Measurements from ENCODE around the gene TMTC2. TPM values are rescaled to one million over a fixed set of nuclear protein-coding genes. Genes with fewer than 3 reads are reported as not detected.
"Not testable (repeated sequence)": the region's sequence is repeated elsewhere in the genome, so short reads cannot be mapped to it uniquely, and the experiment has no call there.

TMTC2 gene
- total and polyA plus RNA-seq, 3 experiments from 2014 or later = 0.13 to 2.5 (median 2.2) TPM

DNA sequence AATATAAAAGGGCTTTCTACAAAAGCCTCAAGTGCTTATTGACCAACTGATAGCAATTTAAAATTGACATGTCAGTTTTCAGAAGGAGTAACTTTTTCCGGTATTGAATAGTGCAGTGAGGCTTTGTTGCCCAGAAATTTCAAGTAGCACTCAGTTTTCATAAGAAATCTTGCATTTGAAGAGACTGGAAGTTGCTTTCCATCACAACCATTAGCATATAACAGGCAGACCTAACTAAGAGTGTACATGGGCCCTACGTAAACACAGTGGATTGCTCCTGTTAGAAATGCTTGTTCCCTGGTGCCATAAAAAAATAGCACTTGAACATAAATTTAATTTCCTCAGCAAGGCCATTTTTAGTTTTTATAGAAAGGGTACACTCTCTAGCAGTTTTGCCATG, 117.9 kb downstream of the TMTC2 start:
- H3K36me3 Mint-ChIP-seq = peaks cover 0 to 14% (median 1%) of the 10 kb centered on the region in 3 donors
- no peak overlapping the region for H3K27ac Mint-ChIP-seq
- no peak for DNase-seq
- H3K9me3 ChIP-seq (ENCODE audit: low read length) = no peaks in the 10 kb centered on the region
- no peaks in the 10 kb centered on the region for H3K27me3 ChIP-seq (ENCODE audit: insufficient read depth, low read length, poor library complexity, severe bottlenecking)
- no peaks in the 10 kb centered on the region for H3K4me1 ChIP-seq (ENCODE audit: insufficient read depth, low read length)
- no peaks in the 10 kb centered on the region for H3K4me1 Mint-ChIP-seq
- no peak overlapping the region for H3K4me3 Mint-ChIP-seq
- no peak overlapping the region for H3K27ac ChIP-seq (ENCODE audit: low read depth, low read length)
- no peaks in the 10 kb centered on the region for H3K27me3 Mint-ChIP-seq
- ChIA-PET POLR2A (no interaction called here), CTCF (no interaction called here)
- H3K9me3 Mint-ChIP-seq = peaks cover 0 to 2% (median 0%) of the 10 kb centered on the region in 5 donors
- H3K4me3 ChIP-seq (ENCODE audit: low read length) = no peak overlapping the region
- no peaks in the 10 kb centered on the region for H3K36me3 ChIP-seq (ENCODE audit: insufficient read depth, low read length)

DNA sequence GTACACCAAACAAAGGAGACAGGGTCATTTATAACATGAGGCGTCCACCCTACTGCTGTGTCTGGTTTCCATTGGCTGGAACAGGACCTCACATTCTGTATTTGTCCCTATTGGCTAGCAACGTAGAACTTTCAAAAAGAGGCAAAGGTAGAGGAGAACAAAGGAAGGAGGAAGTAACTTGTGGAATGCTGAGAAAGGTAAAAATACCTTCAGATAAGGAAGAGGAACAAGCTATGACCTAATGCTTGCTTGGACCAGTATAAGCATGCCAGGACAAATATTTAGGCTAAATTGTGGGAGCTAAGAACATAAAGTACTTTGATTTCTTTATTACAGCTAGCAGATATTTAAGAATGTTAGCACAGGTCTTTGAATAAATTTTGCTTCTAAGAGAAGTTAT, 118.3 kb downstream of the TMTC2 start:
- POLR2A ChIA-PET; H3K27me3 Mint-ChIP-seq; H3K4me3 ChIP-seq (ENCODE audit: low read length); H3K36me3 ChIP-seq (ENCODE audit: insufficient read depth, low read length); H3K9me3 Mint-ChIP-seq; DNase-seq; H3K4me1 ChIP-seq (ENCODE audit: insufficient read depth, low read length); CTCF ChIA-PET; H3K27ac Mint-ChIP-seq; H3K4me1 Mint-ChIP-seq; H3K9me3 ChIP-seq (ENCODE audit: low read length); H3K27ac ChIP-seq (ENCODE audit: low read depth, low read length); H3K4me3 Mint-ChIP-seq; H3K27me3 ChIP-seq (ENCODE audit: insufficient read depth, low read length, poor library complexity, severe bottlenecking): not testable (repeated sequence)
- peaks cover 0 to 14% (median 1%) of the 10 kb centered on the region in 3 donors for H3K36me3 Mint-ChIP-seq

DNA sequence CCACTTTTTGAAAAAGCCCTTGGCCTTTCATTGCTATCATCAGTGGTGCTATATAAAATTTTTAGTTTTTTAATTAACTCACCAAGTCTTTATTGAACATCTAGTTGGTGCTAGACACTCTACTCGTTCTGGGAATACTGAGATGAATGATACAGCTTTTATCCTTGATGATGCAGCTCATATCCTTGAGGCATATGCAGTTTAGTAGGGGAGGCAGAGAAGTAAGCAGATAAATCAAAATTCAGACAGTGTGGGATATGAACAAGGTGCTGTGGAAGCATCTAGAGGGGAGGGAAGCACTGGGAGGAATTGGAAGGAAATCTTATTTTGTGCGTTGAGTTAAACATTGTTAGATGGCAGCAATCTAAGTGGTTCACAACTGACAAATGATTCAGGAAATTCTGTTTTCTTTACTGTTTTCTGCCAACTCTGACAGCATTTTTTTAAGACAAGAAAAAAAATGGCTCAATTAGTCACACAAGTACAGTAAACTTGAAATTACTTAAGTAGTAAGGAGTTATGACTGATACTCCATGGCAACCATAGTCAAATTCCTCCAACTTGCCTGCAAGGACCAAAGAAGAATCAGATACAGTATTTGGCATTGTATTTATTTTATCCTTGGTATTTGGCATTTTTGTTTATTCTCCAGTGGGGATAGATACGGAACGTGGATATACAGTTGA, 119.2 kb downstream of the TMTC2 start:
- H3K9me3 Mint-ChIP-seq = peaks cover 0 to 2% (median 0%) of the 10 kb centered on the region in 5 donors
- Histone ChIP-seq H3K4me1 (ENCODE audit: insufficient read depth, low read length) (no peaks in the 10 kb centered on the region), H3K36me3 (ENCODE audit: insufficient read depth, low read length) (no peaks in the 10 kb centered on the region), H3K27ac (ENCODE audit: low read depth, low read length) (no peak overlapping the region), H3K9me3 (ENCODE audit: low read length) (no peaks in the 10 kb centered on the region), H3K4me3 (ENCODE audit: low read length) (no peak overlapping the region), H3K27me3 (ENCODE audit: insufficient read depth, low read length, poor library complexity, severe bottlenecking) (no peaks in the 10 kb centered on the region)
- no peaks in the 10 kb centered on the region for H3K27me3 Mint-ChIP-seq
- no peak for DNase-seq
- H3K4me1 Mint-ChIP-seq = no peaks in the 10 kb centered on the region
- H3K36me3 Mint-ChIP-seq = peaks cover 0 to 10% (median 1%) of the 10 kb centered on the region in 3 donors
- ChIA-PET POLR2A (no interaction called here), CTCF (no interaction called here)
- H3K4me3 Mint-ChIP-seq = no peak overlapping the region
- no peak overlapping the region for H3K27ac Mint-ChIP-seq

GRCh38 chr12:82807132-82807737, 120.5 kb downstream of the TMTC2 start:
- Histone ChIP-seq H3K4me1 (ENCODE audit: insufficient read depth, low read length) (no peaks in the 10 kb centered on the region), H3K27ac (ENCODE audit: low read depth, low read length) (no peak overlapping the region), H3K36me3 (ENCODE audit: insufficient read depth, low read length) (no peaks in the 10 kb centered on the region), H3K4me3 (ENCODE audit: low read length) (no peak overlapping the region), H3K27me3 (ENCODE audit: insufficient read depth, low read length, poor library complexity, severe bottlenecking) (no peaks in the 10 kb centered on the region), H3K9me3 (ENCODE audit: low read length) (no peaks in the 10 kb centered on the region)
- DNase-seq = no peak
- Mint-ChIP-seq H3K27me3 (no peaks in the 10 kb centered on the region), H3K4me3 (no peak overlapping the region), H3K27ac (no peak overlapping the region), H3K36me3 (peaks cover 0 to 3% (median 1%) of the 10 kb centered on the region in 3 donors), H3K4me1 (no peaks in the 10 kb centered on the region), H3K9me3 (peaks cover 0 to 2% (median 0%) of the 10 kb centered on the region in 5 donors)
- POLR2A ChIA-PET = no interaction called here
- CTCF ChIA-PET = no interaction called here

DNA sequence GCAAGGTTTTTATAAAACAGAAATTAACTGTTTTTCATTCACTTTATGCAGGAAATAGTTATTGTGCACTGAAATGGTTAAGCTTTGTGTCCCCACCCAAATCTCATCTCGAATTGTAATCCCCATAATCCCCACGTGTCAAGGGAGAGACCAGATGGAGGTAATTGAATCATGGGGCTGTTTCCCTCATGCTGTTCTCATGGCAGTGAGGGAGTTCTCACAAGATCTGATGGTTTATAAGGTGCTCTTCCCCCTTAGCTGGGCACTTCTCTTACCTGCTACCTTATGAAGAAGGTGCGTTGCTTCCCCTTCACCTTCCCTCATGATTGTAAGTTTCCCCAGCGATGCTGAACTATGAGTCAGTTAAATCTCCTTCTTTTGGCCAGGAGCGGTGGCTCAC, 123.9 kb downstream of the TMTC2 start:
- Mint-ChIP-seq H3K4me1 (no peaks in the 10 kb centered on the region), H3K36me3 (peaks cover 0 to 11% (median 7%) of the 10 kb centered on the region in 3 donors), H3K27ac (no peak overlapping the region), H3K27me3 (no peaks in the 10 kb centered on the region), H3K4me3 (no peak overlapping the region), H3K9me3 (no peaks in the 10 kb centered on the region)
- H3K4me1 ChIP-seq (ENCODE audit: insufficient read depth, low read length) = no peaks in the 10 kb centered on the region
- no peak for DNase-seq
- ChIA-PET POLR2A (no interaction called here), CTCF (no interaction called here)
- no peak overlapping the region for H3K27ac ChIP-seq (ENCODE audit: low read depth, low read length)
- H3K36me3 ChIP-seq (ENCODE audit: insufficient read depth, low read length) = no peaks in the 10 kb centered on the region
- no peaks in the 10 kb centered on the region for H3K9me3 ChIP-seq (ENCODE audit: low read length)
- H3K27me3 ChIP-seq (ENCODE audit: insufficient read depth, low read length, poor library complexity, severe bottlenecking) = no peaks in the 10 kb centered on the region
- no peak overlapping the region for H3K4me3 ChIP-seq (ENCODE audit: low read length)

GRCh38 chr12:82817368-82817767, 130.7 kb downstream of the TMTC2 start:
- DNase-seq = no peak
- Histone ChIP-seq H3K36me3 (ENCODE audit: insufficient read depth, low read length) (no peaks in the 10 kb centered on the region), H3K4me3 (ENCODE audit: low read length) (no peak overlapping the region), H3K4me1 (ENCODE audit: insufficient read depth, low read length) (no peaks in the 10 kb centered on the region), H3K27ac (ENCODE audit: low read depth, low read length) (no peak overlapping the region), H3K27me3 (ENCODE audit: insufficient read depth, low read length, poor library complexity, severe bottlenecking) (no peaks in the 10 kb centered on the region), H3K9me3 (ENCODE audit: low read length) (no peaks in the 10 kb centered on the region)
- Mint-ChIP-seq H3K36me3 (peaks cover 1 to 15% (median 8%) of the 10 kb centered on the region in 3 donors), H3K9me3 (no peaks in the 10 kb centered on the region), H3K27me3 (no peaks in the 10 kb centered on the region), H3K4me1 (no peaks in the 10 kb centered on the region), H3K27ac (no peak overlapping the region), H3K4me3 (no peak overlapping the region)
- ChIA-PET CTCF (no interaction called here), POLR2A (no interaction called here)

GRCh38 chr12:82818271-82819035, 131.7 kb downstream of the TMTC2 start:
- H3K4me3 Mint-ChIP-seq = no peak overlapping the region
- Histone ChIP-seq H3K4me1 (ENCODE audit: insufficient read depth, low read length) (no peaks in the 10 kb centered on the region), H3K9me3 (ENCODE audit: low read length) (no peaks in the 10 kb centered on the region), H3K27me3 (ENCODE audit: insufficient read depth, low read length, poor library complexity, severe bottlenecking) (no peaks in the 10 kb centered on the region), H3K27ac (ENCODE audit: low read depth, low read length) (no peak overlapping the region), H3K36me3 (ENCODE audit: insufficient read depth, low read length) (no peaks in the 10 kb centered on the region), H3K4me3 (ENCODE audit: low read length) (no peak overlapping the region)
- no peak overlapping the region for H3K27ac Mint-ChIP-seq
- H3K27me3 Mint-ChIP-seq = no peaks in the 10 kb centered on the region
- ChIA-PET POLR2A (no interaction called here), CTCF (no interaction called here)
- H3K4me1 Mint-ChIP-seq = no peaks in the 10 kb centered on the region
- H3K36me3 Mint-ChIP-seq = peaks cover 1 to 15% (median 8%) of the 10 kb centered on the region in 3 donors
- DNase-seq = no peak
- no peaks in the 10 kb centered on the region for H3K9me3 Mint-ChIP-seq

GRCh38 chr12:82826505-82826904, 139.8 kb downstream of the TMTC2 start:
- ChIA-PET CTCF (interaction anchor here (1.7 kb wide), 1 partner anchor 18 kb away, joined by 3 read pairs; no protein-coding TSS in a partner anchor), POLR2A (no interaction called here)
- no peaks in the 10 kb centered on the region for H3K4me1 Mint-ChIP-seq
- DNase-seq = no peak
- peaks cover 0 to 2% of the 10 kb centered on the region in 2 donors for H3K27me3 Mint-ChIP-seq
- Histone ChIP-seq H3K4me1 (ENCODE audit: insufficient read depth, low read length) (no peaks in the 10 kb centered on the region), H3K27me3 (ENCODE audit: insufficient read depth, low read length, poor library complexity, severe bottlenecking) (no peaks in the 10 kb centered on the region), H3K36me3 (ENCODE audit: insufficient read depth, low read length) (no peaks in the 10 kb centered on the region), H3K4me3 (ENCODE audit: low read length) (no peak overlapping the region), H3K9me3 (ENCODE audit: low read length) (no peaks in the 10 kb centered on the region), H3K27ac (ENCODE audit: low read depth, low read length) (no peak overlapping the region)
- no peak overlapping the region for H3K4me3 Mint-ChIP-seq
- no peaks in the 10 kb centered on the region for H3K9me3 Mint-ChIP-seq
- no peaks in the 10 kb centered on the region for H3K36me3 Mint-ChIP-seq
- H3K27ac Mint-ChIP-seq = no peak overlapping the region
